AG04449 (cell line): Measurements from ENCODE around the gene PCDHGC3.

ENCODE experiments used
- CTCF ChIA-PET: fragments of 350-600 bp; formaldehyde crosslinking; extraction: SDS; loops from one replicate; lab custom pipeline; 2021; ENCODE audit warnings: antibody characterized with exemption; lab: Yijun Ruan, JAX
- POLR2A ChIA-PET: fragments of 400-600, 350-600 bp; formaldehyde crosslinking; extraction: SDS; loops from one replicate; lab custom pipeline; 2020; ENCODE audit warnings: antibody characterized with exemption, inconsistent platforms; lab: Yijun Ruan, JAX
- DNase-seq: peaks from one replicate; pipeline ENCODE4 v3.0.0-alpha.2; 2010; ENCODE audit warnings: low read depth, low spot score
- H3K4me3 ChIP-seq: 2 replicates; pipeline ENCODE4 v1.5.1; 2011; ENCODE audit warnings: low read depth, mild to moderate bottlenecking, control low read depth, low read length
- CTCF ChIP-seq: IDR thresholded peaks from one replicate; pipeline ENCODE4 v1.5.1; 2011; ENCODE audit warnings: mild to moderate bottlenecking, moderate library complexity, low read length, control low read depth, inconsistent platforms; ENCODE audit not compliant: insufficient read depth; ENCODE audit errors: missing control alignments

Gene PCDHGC3

GRCh38 chr5:141523991-141524390 is 48.2 kb downstream of the PCDHGC3 start:
- H3K4me3 ChIP-seq = no peak overlapping the region
- TF ChIP-seq CTCF = no peak
- ChIA-PET CTCF (interaction anchor here (0.6 to 27.6 kb wide), 33 partner anchors 10 to 204 kb away, joined by 3 to 856 read pairs (median 5); partner anchors contain the start of genes PCDHGA10, PCDHGA11, PCDHGA12 and PCDHGA4), POLR2A (interaction anchor here (0.6 to 1.3 kb wide), 5 partner anchors 9 to 111 kb away, joined by 3 to 5 read pairs (median 3); partner anchors contain the start of genes PCDHGA10 and PCDHGA11)
- DNase-seq = no peak

GRCh38 chr5:141524604-141525597 is 49.1 kb downstream of the PCDHGC3 start:
- ChIA-PET POLR2A (interaction anchor here (0.6 to 1.3 kb wide), 6 partner anchors 10 to 112 kb away, joined by 3 to 7 read pairs (median 4); partner anchors contain the start of genes PCDHGA10, PCDHGA11 and PCDHGA12), CTCF (interaction anchor here (0.6 to 27.6 kb wide), 32 partner anchors 9 to 205 kb away, joined by 3 to 856 read pairs (median 5); partner anchors contain the start of genes PCDHGA10, PCDHGA11, PCDHGA12 and PCDHGA4)
- peak; percentile 97 for TF ChIP-seq CTCF
- peak; percentile 76 for DNase-seq
- peak overlapping the region; percentile 29 for H3K4me3 ChIP-seq

- ChIA-PET CTCF (interaction anchor here (0.6 to 27.6 kb wide), 19 partner anchors 8 to 108 kb away, joined by 3 to 856 read pairs (median 10); partner anchors contain the start of genes PCDHGA10, PCDHGA11, PCDHGA12 and PCDHGB7), POLR2A (interaction anchor here (0.8 to 1.1 kb wide), 2 partner anchors 12 to 105 kb away, joined by 4 to 7 read pairs; partner anchors contain the start of gene PCDHGA11)
- H3K4me3 ChIP-seq = no peak overlapping the region
- TF ChIP-seq CTCF = no peak
- DNase-seq = no peak
Measured at GRCh38 chr5:141525653-141526052, 49.9 kb downstream of the PCDHGC3 start.

- no peak for TF ChIP-seq CTCF
- ChIA-PET CTCF (interaction anchor here (1.1 to 27.6 kb wide), 10 partner anchors 9 to 110 kb away, joined by 3 to 856 read pairs (median 5); partner anchors contain the start of genes PCDHGA10, PCDHGA11, PCDHGA12 and PCDHGB7), POLR2A (no interaction called here)
- H3K4me3 ChIP-seq = no peak overlapping the region
- no peak for DNase-seq
Measured at GRCh38 chr5:141527426-141527825, 51.7 kb downstream of the PCDHGC3 start.
